ENCODE measurements around the gene TNS4.

The TNS4 gene

DNA sequence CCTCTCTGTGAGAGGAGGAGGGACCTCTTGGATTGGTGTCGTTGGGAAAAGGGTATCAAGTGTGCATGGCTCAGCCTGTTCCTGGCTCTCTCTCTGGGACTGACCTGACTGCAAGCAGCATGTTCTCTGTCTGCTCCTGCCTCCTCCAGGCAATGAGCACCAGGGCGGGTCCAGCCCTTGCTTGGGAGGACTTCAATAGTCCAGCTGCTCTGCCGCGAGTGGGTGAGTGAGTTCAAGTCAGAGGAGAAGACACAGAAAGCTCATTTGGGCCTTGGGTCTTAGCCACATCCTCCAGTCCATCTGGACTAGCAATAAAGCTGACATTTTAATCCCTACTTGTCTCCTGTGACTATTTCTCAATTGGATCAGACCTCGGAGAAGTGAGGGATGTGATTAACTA, 25.2 kb upstream of the TNS4 start:
- TF ChIP-seq EZH2phosphoT487 (IDR thresholded peaks at IDR 0.05; ENCODE audit: low read length) (no peak), EZH2 (optimal IDR thresholded peaks at IDR 0.05; ENCODE audit: low read depth, low read length) (no peak)
- TF ChIP-seq, protein P1, sequence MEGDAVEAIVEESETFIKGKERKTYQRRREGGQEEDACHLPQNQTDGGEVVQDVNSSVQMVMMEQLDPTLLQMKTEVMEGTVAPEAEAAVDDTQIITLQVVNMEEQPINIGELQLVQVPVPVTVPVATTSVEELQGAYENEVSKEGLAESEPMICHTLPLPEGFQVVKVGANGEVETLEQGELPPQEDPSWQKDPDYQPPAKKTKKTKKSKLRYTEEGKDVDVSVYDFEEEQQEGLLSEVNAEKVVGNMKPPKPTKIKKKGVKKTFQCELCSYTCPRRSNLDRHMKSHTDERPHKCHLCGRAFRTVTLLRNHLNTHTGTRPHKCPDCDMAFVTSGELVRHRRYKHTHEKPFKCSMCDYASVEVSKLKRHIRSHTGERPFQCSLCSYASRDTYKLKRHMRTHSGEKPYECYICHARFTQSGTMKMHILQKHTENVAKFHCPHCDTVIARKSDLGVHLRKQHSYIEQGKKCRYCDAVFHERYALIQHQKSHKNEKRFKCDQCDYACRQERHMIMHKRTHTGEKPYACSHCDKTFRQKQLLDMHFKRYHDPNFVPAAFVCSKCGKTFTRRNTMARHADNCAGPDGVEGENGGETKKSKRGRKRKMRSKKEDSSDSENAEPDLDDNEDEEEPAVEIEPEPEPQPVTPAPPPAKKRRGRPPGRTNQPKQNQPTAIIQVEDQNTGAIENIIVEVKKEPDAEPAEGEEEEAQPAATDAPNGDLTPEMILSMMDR (IDR thresholded peaks at IDR 0.05; ENCODE audit: low read length), result no peak
- Histone ChIP-seq H3K27ac (ENCODE audit: low read length) (no peak overlapping the region), H3K36me3 (replicated peaks; ENCODE audit: insufficient read depth, low read length) (no peaks in the 10 kb centered on the region)

DNA sequence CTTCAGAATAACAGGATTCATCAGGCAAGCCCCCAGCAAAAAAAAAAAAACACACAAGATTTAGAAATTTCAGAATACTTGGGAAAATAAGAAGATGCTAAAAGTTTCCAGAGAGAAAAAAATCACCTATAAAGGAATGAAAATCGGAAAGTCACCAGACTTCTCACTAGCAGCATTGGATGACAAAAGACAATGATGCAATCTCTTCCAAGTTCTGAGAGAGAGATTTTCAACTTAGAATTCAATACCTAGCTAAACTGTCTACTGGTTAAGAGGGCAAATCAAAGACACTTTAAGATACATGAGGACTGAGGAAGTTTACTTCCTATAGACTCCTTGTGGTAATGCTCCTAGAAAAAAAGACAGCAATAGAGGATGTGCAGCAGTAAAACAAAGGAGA, 23.9 kb upstream of the TNS4 start:
- Histone ChIP-seq H3K79me2 (ENCODE audit: low read length) (no peaks in the 10 kb centered on the region), H3K9ac (ENCODE audit: low read length) (no peak overlapping the region), H3K36me3 (replicated peaks; ENCODE audit: insufficient read depth, low read length) (no peaks in the 10 kb centered on the region), H3K4me1 (ENCODE audit: low read length) (no peaks in the 10 kb centered on the region), H3K27me3 (replicated peaks; ENCODE audit: insufficient read depth, low read length) (peaks cover 23% of the 10 kb centered on the region; the same call in 1 of the 2 replicates), H3K9me3 (replicated peaks; ENCODE audit: insufficient read depth, low read length) (no peaks in the 10 kb centered on the region), H4K20me1 (ENCODE audit: insufficient read depth, low read length) (no peaks in the 10 kb centered on the region), H3K4me3 (ENCODE audit: low read length) (no peak overlapping the region), H2AFZ (ENCODE audit: low read length) (no peak overlapping the region), H3K4me2 (ENCODE audit: low read depth, low read length) (no peak overlapping the region), H3K9me2 (replicated peaks; ENCODE audit: insufficient read depth, low read length) (no peaks in the 10 kb centered on the region), H3F3A (ENCODE audit: insufficient read depth, low read length) (no peaks in the 10 kb centered on the region), H3K27ac (ENCODE audit: low read length) (no peak overlapping the region)
- TF ChIP-seq EZH2phosphoT487 (IDR thresholded peaks at IDR 0.05; ENCODE audit: low read length) (no peak), EZH2 (optimal IDR thresholded peaks at IDR 0.05; ENCODE audit: low read depth, low read length) (no peak)
- TF ChIP-seq, protein P1 (IDR thresholded peaks at IDR 0.05; ENCODE audit: low read length), result no peak
- DNase-seq, result no peak

More for the DNA sequence above, 25.2 kb upstream of the TNS4 start:
- Histone ChIP-seq H3K4me3 (ENCODE audit: low read length) (no peak overlapping the region), H3K9ac (ENCODE audit: low read length) (no peak overlapping the region), H3F3A (ENCODE audit: insufficient read depth, low read length) (no peaks in the 10 kb centered on the region), H3K79me2 (ENCODE audit: low read length) (no peaks in the 10 kb centered on the region), H3K4me2 (ENCODE audit: low read depth, low read length) (no peak overlapping the region), H3K27me3 (replicated peaks; ENCODE audit: insufficient read depth, low read length) (peaks cover 12% of the 10 kb centered on the region; the same call in 1 of the 2 replicates), H3K9me3 (replicated peaks; ENCODE audit: insufficient read depth, low read length) (no peaks in the 10 kb centered on the region), H2AFZ (ENCODE audit: low read length) (no peak overlapping the region), H3K9me2 (replicated peaks; ENCODE audit: insufficient read depth, low read length) (no peaks in the 10 kb centered on the region), H4K20me1 (ENCODE audit: insufficient read depth, low read length) (no peaks in the 10 kb centered on the region), H3K4me1 (ENCODE audit: low read length) (no peaks in the 10 kb centered on the region; the same call in 1 of the 2 replicates)
- no peak for DNase-seq

DNA sequence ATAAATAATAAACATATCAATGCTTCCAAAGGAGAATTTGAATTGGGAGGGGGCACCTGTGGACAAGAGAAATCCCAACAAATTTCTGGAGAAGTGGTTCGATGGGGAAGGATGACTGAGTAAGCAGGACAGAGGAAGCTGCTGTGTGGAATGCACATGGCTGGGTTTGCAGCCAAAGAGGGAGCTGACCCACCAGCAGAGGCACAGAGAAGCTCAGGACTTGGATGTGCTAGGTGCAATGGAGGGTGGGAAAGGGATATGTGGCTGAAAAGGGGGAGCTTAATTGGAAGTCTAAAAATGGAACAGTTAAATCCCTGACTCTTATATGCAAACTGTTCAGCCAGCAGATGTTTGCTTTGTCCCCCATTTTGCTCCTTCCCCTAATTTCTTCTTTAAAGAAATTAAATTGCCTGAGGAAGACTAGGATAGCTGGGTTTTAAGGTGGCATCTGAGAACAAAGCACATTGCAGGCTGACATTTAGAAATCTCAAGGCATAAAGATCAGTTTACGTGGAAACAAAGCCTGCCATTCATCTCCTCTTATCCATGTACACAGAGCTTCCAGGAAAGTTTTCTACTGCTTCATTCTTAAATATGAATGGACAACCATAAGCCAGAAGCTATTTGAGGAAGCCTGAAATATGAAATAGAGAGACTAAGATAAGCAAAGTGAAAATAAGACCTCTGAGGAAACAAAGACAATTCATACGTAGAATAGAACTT, 23.0 kb upstream of the TNS4 start:
- Histone ChIP-seq H3K4me2 (ENCODE audit: low read depth, low read length) (no peak overlapping the region), H3K4me3 (ENCODE audit: low read length) (no peak overlapping the region), H3K9ac (ENCODE audit: low read length) (no peak overlapping the region), H3F3A (ENCODE audit: insufficient read depth, low read length) (no peaks in the 10 kb centered on the region), H3K27me3 (replicated peaks; ENCODE audit: insufficient read depth, low read length) (peaks cover 23% of the 10 kb centered on the region; the same call in 1 of the 2 replicates), H3K36me3 (replicated peaks; ENCODE audit: insufficient read depth, low read length) (no peaks in the 10 kb centered on the region), H3K79me2 (ENCODE audit: low read length) (no peaks in the 10 kb centered on the region), H3K9me3 (replicated peaks; ENCODE audit: insufficient read depth, low read length) (no peaks in the 10 kb centered on the region), H3K9me2 (replicated peaks; ENCODE audit: insufficient read depth, low read length) (no peaks in the 10 kb centered on the region), H2AFZ (ENCODE audit: low read length) (no peak overlapping the region), H3K4me1 (ENCODE audit: low read length) (no peaks in the 10 kb centered on the region), H4K20me1 (ENCODE audit: insufficient read depth, low read length) (no peaks in the 10 kb centered on the region), H3K27ac (ENCODE audit: low read length) (no peak overlapping the region)
- DNase-seq, result no peak
- TF ChIP-seq EZH2 (optimal IDR thresholded peaks at IDR 0.05; ENCODE audit: low read depth, low read length) (no peak), EZH2phosphoT487 (IDR thresholded peaks at IDR 0.05; ENCODE audit: low read length) (no peak)
- TF ChIP-seq, protein P1 (IDR thresholded peaks at IDR 0.05; ENCODE audit: low read length), result no peak
